AG04449 (cell line): ENCODE results near the gene WWC1.
"Not testable (repeated sequence)": the region's sequence is repeated elsewhere in the genome, so short reads cannot be mapped to it uniquely, and the experiment has no call there.

Experiments used
- CTCF ChIA-PET: fragments of 350-600 bp; formaldehyde crosslinking; extraction: SDS; loops from one replicate; lab custom pipeline; 2021; ENCODE audit warnings: antibody characterized with exemption; lab: Yijun Ruan, JAX
- POLR2A ChIA-PET: fragments of 400-600, 350-600 bp; formaldehyde crosslinking; extraction: SDS; loops from one replicate; lab custom pipeline; 2020; ENCODE audit warnings: antibody characterized with exemption, inconsistent platforms; lab: Yijun Ruan, JAX
- DNase-seq: peaks from one replicate; pipeline ENCODE4 v3.0.0-alpha.2; 2010; ENCODE audit warnings: low read depth, low spot score
- H3K4me3 ChIP-seq: 2 replicates; pipeline ENCODE4 v1.5.1; 2011; ENCODE audit warnings: low read depth, mild to moderate bottlenecking, control low read depth, low read length
- CTCF ChIP-seq: IDR thresholded peaks from one replicate; pipeline ENCODE4 v1.5.1; 2011; ENCODE audit warnings: mild to moderate bottlenecking, moderate library complexity, low read length, control low read depth, inconsistent platforms; ENCODE audit not compliant: insufficient read depth; ENCODE audit errors: missing control alignments

The WWC1 gene

GRCh38 chr5:168339109-168339771 is 47.8 kb downstream of the WWC1 start:
- POLR2A ChIA-PET, result no interaction called here
- no peak overlapping the region for H3K4me3 ChIP-seq
- CTCF ChIA-PET, result interaction anchor here (1.2 kb wide), 1 partner anchor 9 kb away, joined by 3 read pairs; no protein-coding TSS in a partner anchor
- DNase-seq, result no peak
- TF ChIP-seq CTCF, result no peak

GRCh38 chr5:168339772-168340140 is 48.3 kb downstream of the WWC1 start:
- CTCF ChIA-PET, H3K4me3 ChIP-seq, DNase-seq, POLR2A ChIA-PET: not testable (repeated sequence)

- ChIA-PET CTCF (interaction anchor here (1.2 to 1.5 kb wide), 2 partner anchors 45 to 71 kb away, joined by 3 read pairs; no protein-coding TSS in a partner anchor), POLR2A (no interaction called here)
- DNase-seq, result no peak
- no peak for TF ChIP-seq CTCF
- no peak overlapping the region for H3K4me3 ChIP-seq
These were observed 49.0 kb downstream of the WWC1 start for GRCh38 chr5:168340487-168340886.

- H3K4me3 ChIP-seq, result no peak overlapping the region
- POLR2A ChIA-PET, result no interaction called here
- DNase-seq, result no peak
- TF ChIP-seq CTCF, result no peak
- CTCF ChIA-PET, result interaction anchor here (1.2 to 1.5 kb wide), 2 partner anchors 46 to 71 kb away, joined by 3 read pairs; no protein-coding TSS in a partner anchor
These were observed 49.7 kb downstream of the WWC1 start for GRCh38 chr5:168341178-168341577.

- TF ChIP-seq CTCF, result no peak
- POLR2A ChIA-PET, result no interaction called here
- no peak for DNase-seq
- H3K4me3 ChIP-seq, result no peak overlapping the region
- CTCF ChIA-PET, result interaction anchor here (2.3 to 2.5 kb wide), 2 partner anchors 15 to 16 kb away, joined by 5 to 7 read pairs; no protein-coding TSS in a partner anchor
These were observed 50.8 kb downstream of the WWC1 start for GRCh38 chr5:168342151-168342825.

GRCh38 chr5:168342985-168343384 is 51.5 kb downstream of the WWC1 start:
- ChIA-PET POLR2A (no interaction called here), CTCF (interaction anchor here (2.3 to 2.5 kb wide), 2 partner anchors 15 to 16 kb away, joined by 5 to 7 read pairs; no protein-coding TSS in a partner anchor)
- no peak overlapping the region for H3K4me3 ChIP-seq
- no peak for DNase-seq
- no peak for TF ChIP-seq CTCF

- ChIA-PET CTCF (no interaction called here), POLR2A (no interaction called here)
- no peak overlapping the region for H3K4me3 ChIP-seq
- no peak for DNase-seq
- TF ChIP-seq CTCF, result no peak
These were observed 55.0 kb downstream of the WWC1 start for GRCh38 chr5:168346417-168346816.
